ENCODE results near the gene SFRP2.
A peak's percentile ranks its signal among the peaks of the same experiment; 100 is the strongest.

Gene SFRP2

DNA sequence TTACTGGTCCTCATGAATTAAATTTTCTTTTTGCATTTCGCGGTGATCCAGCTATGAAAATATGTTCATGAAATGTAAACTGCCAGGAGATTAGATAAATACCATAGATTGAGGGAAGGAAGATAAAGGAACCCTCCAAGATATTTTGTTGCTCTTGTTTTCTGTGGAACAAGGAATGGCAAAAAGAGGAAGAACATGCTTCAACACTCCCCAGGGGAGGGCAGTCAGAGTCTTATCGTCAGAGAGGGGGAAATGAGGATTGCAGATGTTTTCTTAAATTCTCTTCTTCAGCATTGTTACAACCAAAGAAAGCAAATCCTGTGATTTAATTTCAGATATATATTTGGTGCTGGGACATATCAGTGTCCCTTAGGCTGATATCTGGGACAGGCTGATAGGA is 9.5 kb upstream of the SFRP2 start:
- TF ChIP-seq, protein P1, sequence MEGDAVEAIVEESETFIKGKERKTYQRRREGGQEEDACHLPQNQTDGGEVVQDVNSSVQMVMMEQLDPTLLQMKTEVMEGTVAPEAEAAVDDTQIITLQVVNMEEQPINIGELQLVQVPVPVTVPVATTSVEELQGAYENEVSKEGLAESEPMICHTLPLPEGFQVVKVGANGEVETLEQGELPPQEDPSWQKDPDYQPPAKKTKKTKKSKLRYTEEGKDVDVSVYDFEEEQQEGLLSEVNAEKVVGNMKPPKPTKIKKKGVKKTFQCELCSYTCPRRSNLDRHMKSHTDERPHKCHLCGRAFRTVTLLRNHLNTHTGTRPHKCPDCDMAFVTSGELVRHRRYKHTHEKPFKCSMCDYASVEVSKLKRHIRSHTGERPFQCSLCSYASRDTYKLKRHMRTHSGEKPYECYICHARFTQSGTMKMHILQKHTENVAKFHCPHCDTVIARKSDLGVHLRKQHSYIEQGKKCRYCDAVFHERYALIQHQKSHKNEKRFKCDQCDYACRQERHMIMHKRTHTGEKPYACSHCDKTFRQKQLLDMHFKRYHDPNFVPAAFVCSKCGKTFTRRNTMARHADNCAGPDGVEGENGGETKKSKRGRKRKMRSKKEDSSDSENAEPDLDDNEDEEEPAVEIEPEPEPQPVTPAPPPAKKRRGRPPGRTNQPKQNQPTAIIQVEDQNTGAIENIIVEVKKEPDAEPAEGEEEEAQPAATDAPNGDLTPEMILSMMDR (conservative IDR thresholded peaks at IDR 0.05): no peak
- no peak for TF ChIP-seq ZFX (IDR thresholded peaks at IDR 0.05)
- no peak overlapping the region for H3K27ac ChIP-seq

DNA sequence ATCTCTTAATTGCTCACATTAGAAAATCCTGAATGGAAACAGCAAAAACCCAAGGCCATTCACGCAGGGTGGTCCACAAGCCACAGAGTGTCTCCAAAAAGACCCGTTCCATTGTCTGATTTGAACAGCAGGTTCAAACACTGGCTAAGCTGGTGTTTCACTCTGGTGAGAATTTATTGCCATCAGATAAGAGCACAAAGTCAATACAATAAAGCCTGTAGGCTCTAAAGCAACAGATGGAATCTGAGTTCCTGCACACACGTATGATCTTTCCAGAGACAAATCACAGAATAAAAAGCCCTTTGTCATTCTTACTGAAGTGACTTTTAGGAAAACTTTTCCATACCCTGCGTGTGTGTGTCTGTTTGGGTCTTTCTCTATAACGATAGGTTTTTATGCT is 5.1 kb upstream of the SFRP2 start:
- TF ChIP-seq, protein P1 (conservative IDR thresholded peaks at IDR 0.05): no peak
- TF ChIP-seq ZFX (IDR thresholded peaks at IDR 0.05): no peak
- no peak overlapping the region for H3K27ac ChIP-seq

GRCh38 chr4:153792618-153793247 is 3.9 kb upstream of the SFRP2 start:
- TF ChIP-seq, protein P1 (conservative IDR thresholded peaks at IDR 0.05): no peak
- TF ChIP-seq ZFX (IDR thresholded peaks at IDR 0.05): no peak
- no peak overlapping the region for H3K27ac ChIP-seq

GRCh38 chr4:153791746-153792617 is 3.1 kb upstream of the SFRP2 start:
- TF ChIP-seq, protein P1 (conservative IDR thresholded peaks at IDR 0.05): peak; percentile 27
- no peak for TF ChIP-seq ZFX (IDR thresholded peaks at IDR 0.05)
- no peak overlapping the region for H3K27ac ChIP-seq

DNA sequence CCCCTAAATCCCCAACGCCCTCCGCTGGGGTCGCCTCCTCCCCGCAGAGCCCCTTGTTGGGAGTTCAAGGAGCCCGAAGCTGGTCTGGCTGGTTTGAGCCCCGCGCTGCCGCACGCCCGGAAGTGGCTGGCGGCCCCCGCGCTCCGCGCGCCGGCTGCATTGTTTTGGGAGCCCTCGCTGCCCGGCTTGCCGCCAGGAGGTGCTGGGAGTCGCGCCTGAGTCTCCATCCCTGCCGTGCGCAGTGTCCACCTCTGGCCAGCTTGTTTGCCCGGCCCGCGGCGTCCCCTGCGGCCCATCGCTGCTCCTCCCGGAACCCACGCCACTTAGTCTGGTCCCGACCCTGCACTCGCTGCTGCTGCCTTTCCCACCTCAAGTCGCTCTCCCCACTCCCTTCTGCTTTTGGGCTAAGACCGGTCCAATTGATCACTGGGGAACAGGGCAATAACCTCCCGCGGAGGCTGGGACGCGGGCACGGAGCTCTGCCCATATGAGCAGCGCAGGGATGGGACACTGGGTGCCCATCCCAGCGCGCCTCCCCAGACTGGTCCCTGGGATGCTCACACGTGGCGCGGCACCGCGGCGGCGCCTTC is 2.2 kb upstream of the SFRP2 start:
- H3K27ac ChIP-seq: no peak overlapping the region
- TF ChIP-seq, protein P1 (conservative IDR thresholded peaks at IDR 0.05): peak; percentile 15; the same call in 1 of the 2 replicates
- no peak for TF ChIP-seq ZFX (IDR thresholded peaks at IDR 0.05)

GRCh38 chr4:153790500-153790865 is 1.6 kb upstream of the SFRP2 start:
- no peak overlapping the region for H3K27ac ChIP-seq
- no peak for TF ChIP-seq ZFX (IDR thresholded peaks at IDR 0.05)

DNA sequence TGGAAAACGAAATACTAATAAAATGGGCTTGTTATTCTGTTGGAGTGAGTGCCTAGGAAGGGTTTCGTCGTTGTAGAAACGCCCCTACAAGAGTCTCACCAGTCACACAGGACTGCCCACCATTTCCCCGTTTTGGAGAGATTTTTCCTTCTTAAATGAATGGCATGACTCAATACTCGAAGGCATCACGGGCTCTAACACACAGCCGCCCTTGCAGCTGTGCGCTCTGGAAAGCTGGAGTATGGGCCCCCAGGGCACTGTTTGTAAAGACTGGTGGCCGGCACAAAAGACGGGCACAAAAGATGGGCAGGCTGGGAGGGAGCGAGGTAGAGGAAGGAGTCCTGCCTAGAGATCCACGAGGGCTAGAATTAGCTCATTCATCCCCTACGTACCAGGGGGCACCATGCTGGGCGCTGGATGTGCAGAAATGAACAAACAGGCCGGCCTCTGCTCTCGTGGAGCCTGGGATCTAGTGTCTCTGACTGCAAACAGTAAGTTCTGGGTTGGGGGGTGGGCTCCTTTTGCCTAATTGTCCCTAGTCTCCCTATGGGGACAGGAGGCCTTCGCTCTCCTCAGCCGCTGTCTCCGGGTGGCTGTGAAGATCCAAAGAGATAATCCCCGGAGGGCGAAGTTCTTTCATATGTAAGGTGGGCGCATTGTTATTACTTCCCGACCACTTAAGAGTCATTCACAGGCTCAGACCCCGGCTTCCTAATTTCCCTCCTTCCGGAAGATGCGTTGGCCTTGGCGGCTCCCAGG is 1.0 kb upstream of the SFRP2 start:
- TF ChIP-seq, protein P1 (conservative IDR thresholded peaks at IDR 0.05): no peak
- TF ChIP-seq ZFX (IDR thresholded peaks at IDR 0.05): no peak
- no peak overlapping the region for H3K27ac ChIP-seq
